ENCODE measurements around the gene SBF2. TPM values are rescaled to one million over a fixed set of nuclear protein-coding genes. Genes with fewer than 3 reads are reported as not detected.
A peak's percentile ranks its signal among the peaks of the same experiment; 100 is the strongest.

SBF2 gene
- total RNA-seq, 1 experiment from 2014 or later, result 31.3 TPM

DNA sequence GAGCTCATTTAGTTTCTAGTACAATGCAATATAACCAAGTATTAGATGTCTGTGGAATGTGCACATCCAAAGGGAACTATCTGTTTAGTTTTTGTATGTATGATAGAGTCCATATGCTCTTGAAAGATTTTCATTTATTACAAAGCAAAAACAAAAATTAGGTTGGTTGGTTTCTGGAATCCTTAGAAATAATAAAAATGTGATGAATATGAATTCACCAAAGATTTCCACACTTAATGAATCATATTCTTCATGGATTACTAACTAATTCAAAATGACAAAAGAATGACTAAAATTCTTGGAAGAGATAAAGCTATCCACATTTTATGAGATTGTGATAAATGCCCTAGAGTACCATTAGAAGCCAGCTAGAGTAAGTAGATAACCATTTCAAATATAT lies 261.1 kb downstream of the SBF2 start:
- H3K27ac ChIP-seq (ENCODE audit: low read length), result no peak overlapping the region
- BruUV-seq (replicated peaks), result no TSS peak
- CTCF ChIA-PET, result no interaction called here

DNA sequence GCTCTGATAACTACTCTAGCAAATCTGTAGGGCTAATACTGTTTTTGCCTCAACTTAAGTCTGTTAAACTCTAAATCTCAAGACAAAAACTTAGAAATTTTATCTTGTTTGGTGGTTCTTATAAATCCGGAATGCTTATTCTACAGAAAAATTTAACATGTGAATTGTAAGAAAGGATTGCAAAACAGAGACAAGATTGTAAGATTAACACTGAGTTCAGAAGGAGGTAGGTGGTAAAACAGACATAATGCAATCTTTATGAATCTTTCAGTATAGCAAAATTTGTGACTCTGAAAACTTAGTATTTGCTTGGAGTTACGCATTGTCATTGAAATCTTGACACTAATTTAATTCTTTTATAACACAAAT lies 263.9 kb downstream of the SBF2 start:
- Histone ChIP-seq H4K20me1 (ENCODE audit: low read length) (no peaks in the 10 kb centered on the region), H3K9me2 (replicated peaks; ENCODE audit: low read length) (no peaks in the 10 kb centered on the region), H3K27me3 (ENCODE audit: low read length) (no peaks in the 10 kb centered on the region), H3K4me3 (ENCODE audit: low read length) (no peak overlapping the region), H3F3A (ENCODE audit: low read length, unreplicated experiment) (no peaks in the 10 kb centered on the region), H3K27ac (ENCODE audit: low read length) (no peak overlapping the region), H3K36me3 (ENCODE audit: low read depth, low read length) (no peaks in the 10 kb centered on the region), H3K4me1 (ENCODE audit: insufficient read depth, low read length) (peaks cover 7% of the 10 kb centered on the region), H3K79me2 (ENCODE audit: low read length) (no peaks in the 10 kb centered on the region), H3K9me3 (ENCODE audit: low read length) (no peaks in the 10 kb centered on the region), H3K4me2 (ENCODE audit: low read length) (no peak overlapping the region), H2AFZ (ENCODE audit: low read length) (no peak overlapping the region), H3K9ac (ENCODE audit: low read length) (no peak overlapping the region)
- BruUV-seq (replicated peaks), result no TSS peak
- TF ChIP-seq EZH2phosphoT487 (IDR thresholded peaks at IDR 0.05; ENCODE audit: borderline replicate concordance, low read length) (no peak), EZH2 (IDR thresholded peaks at IDR 0.05; ENCODE audit: low read length, unreplicated experiment) (no peak)
- TF ChIP-seq, protein P1, sequence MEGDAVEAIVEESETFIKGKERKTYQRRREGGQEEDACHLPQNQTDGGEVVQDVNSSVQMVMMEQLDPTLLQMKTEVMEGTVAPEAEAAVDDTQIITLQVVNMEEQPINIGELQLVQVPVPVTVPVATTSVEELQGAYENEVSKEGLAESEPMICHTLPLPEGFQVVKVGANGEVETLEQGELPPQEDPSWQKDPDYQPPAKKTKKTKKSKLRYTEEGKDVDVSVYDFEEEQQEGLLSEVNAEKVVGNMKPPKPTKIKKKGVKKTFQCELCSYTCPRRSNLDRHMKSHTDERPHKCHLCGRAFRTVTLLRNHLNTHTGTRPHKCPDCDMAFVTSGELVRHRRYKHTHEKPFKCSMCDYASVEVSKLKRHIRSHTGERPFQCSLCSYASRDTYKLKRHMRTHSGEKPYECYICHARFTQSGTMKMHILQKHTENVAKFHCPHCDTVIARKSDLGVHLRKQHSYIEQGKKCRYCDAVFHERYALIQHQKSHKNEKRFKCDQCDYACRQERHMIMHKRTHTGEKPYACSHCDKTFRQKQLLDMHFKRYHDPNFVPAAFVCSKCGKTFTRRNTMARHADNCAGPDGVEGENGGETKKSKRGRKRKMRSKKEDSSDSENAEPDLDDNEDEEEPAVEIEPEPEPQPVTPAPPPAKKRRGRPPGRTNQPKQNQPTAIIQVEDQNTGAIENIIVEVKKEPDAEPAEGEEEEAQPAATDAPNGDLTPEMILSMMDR (conservative IDR thresholded peaks at IDR 0.05; ENCODE audit: low read depth, low read length), result no peak
- no peak for ATAC-seq
- intact Hi-C loops (cut with micrococcal nuclease), result no loop called here
- no peak for DNase-seq
- CTCF ChIA-PET, result no interaction called here
- POLR2A ChIA-PET (ENCODE audit: unreplicated experiment), result no interaction called here

More for the DNA sequence above, 261.1 kb downstream of the SBF2 start:
- Histone ChIP-seq H3K4me2 (ENCODE audit: low read length) (no peak overlapping the region), H3K79me2 (ENCODE audit: low read length) (no peaks in the 10 kb centered on the region), H3K9me3 (ENCODE audit: low read length) (no peaks in the 10 kb centered on the region), H3K36me3 (ENCODE audit: low read depth, low read length) (no peaks in the 10 kb centered on the region), H3F3A (ENCODE audit: low read length, unreplicated experiment) (no peaks in the 10 kb centered on the region), H2AFZ (ENCODE audit: low read length) (no peak overlapping the region), H3K4me3 (ENCODE audit: low read length) (no peak overlapping the region), H3K27me3 (ENCODE audit: low read length) (no peaks in the 10 kb centered on the region), H3K4me1 (ENCODE audit: insufficient read depth, low read length) (peaks cover 7% of the 10 kb centered on the region), H3K9ac (ENCODE audit: low read length) (no peak overlapping the region), H4K20me1 (ENCODE audit: low read length) (no peaks in the 10 kb centered on the region), H3K9me2 (replicated peaks; ENCODE audit: low read length) (no peaks in the 10 kb centered on the region)
- POLR2A ChIA-PET (ENCODE audit: unreplicated experiment), result interaction anchor here (0.6 kb wide), 1 partner anchor 651 kb away, joined by 4 read pairs; no protein-coding TSS in a partner anchor
- ATAC-seq, result peak; percentile 42
- peak; percentile 41 for DNase-seq
- intact Hi-C loops (cut with micrococcal nuclease), result no loop called here
- no peak for TF ChIP-seq EZH2 (IDR thresholded peaks at IDR 0.05; ENCODE audit: low read length, unreplicated experiment)

DNA sequence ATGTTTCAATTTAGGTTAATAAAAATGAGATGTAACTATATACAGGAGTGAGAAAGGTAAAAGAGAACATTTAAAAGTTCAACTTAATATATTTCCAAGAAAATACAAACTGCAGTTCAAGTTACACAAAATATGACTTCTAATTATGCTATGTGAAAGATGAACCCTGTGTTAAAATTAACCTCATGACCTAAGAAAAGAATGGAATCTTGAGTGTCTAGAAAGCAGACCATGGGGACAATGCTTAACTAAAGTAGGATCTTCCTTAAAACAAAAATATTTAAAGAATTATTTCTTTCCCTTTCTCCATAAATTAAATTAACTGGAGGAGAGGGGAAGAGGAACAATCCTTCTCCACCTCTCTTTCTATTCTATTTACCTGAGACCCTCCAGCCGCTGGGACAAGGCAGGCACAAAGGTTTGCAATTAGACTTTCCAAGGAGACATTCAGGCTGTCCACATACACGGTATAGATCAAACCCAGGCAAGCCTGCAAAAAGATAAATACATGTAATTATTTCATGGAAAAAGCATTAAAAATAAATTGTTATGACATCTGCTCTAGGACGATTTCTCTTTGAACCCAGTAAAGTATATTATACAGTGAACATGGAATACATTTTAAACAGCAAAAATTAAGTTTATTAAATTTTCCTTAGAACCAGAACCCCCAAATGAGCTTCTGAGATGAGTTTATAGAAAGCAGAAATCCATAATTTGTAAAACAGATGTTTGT lies 264.5 kb downstream of the SBF2 start:
- ChIA-PET POLR2A (ENCODE audit: unreplicated experiment) (no interaction called here), CTCF (no interaction called here)
- DNase-seq (no peak), ATAC-seq (no peak)
- Histone ChIP-seq H3K4me3 (ENCODE audit: low read length) (no peak overlapping the region), H4K20me1 (ENCODE audit: low read length) (no peaks in the 10 kb centered on the region), H2AFZ (ENCODE audit: low read length) (no peak overlapping the region), H3K4me1 (ENCODE audit: insufficient read depth, low read length) (peaks cover 7% of the 10 kb centered on the region), H3K36me3 (ENCODE audit: low read depth, low read length) (no peaks in the 10 kb centered on the region), H3K4me2 (ENCODE audit: low read length) (no peak overlapping the region), H3K9me3 (ENCODE audit: low read length) (no peaks in the 10 kb centered on the region), H3K27me3 (ENCODE audit: low read length) (no peaks in the 10 kb centered on the region), H3F3A (ENCODE audit: low read length, unreplicated experiment) (no peaks in the 10 kb centered on the region), H3K27ac (ENCODE audit: low read length) (no peak overlapping the region), H3K9me2 (replicated peaks; ENCODE audit: low read length) (no peaks in the 10 kb centered on the region), H3K79me2 (ENCODE audit: low read length) (no peaks in the 10 kb centered on the region), H3K9ac (ENCODE audit: low read length) (no peak overlapping the region)
- TF ChIP-seq, protein P1 (conservative IDR thresholded peaks at IDR 0.05; ENCODE audit: low read depth, low read length), result no peak
- no peak for TF ChIP-seq EZH2phosphoT487 (IDR thresholded peaks at IDR 0.05; ENCODE audit: borderline replicate concordance, low read length)
- TF ChIP-seq EZH2 (IDR thresholded peaks at IDR 0.05; ENCODE audit: low read length, unreplicated experiment), result no peak
- BruUV-seq (replicated peaks), result no TSS peak
- intact Hi-C loops (cut with micrococcal nuclease), result no loop called here
